ENCODE data around the gene BLOC1S6.

- TF ChIP-seq RFXAP (CRISPR knock-in tag; IDR thresholded peaks at IDR 0.05; ENCODE audit: borderline replicate concordance): no peak
- TF ChIP-seq ZFP37 (CRISPR knock-in tag; IDR thresholded peaks at IDR 0.05; ENCODE audit: borderline replicate concordance): no peak
- TF ChIP-seq ZNF292 (CRISPR knock-in tag; IDR thresholded peaks at IDR 0.05; ENCODE audit: borderline replicate concordance, low read depth): peak; percentile 26
These were observed 47.4 kb downstream of the BLOC1S6 start, which contains the start of gene SQOR for GRCh38 chr15:45634432-45635190.

Measured in HepG2 (cell line).